Prostate gland (tissue), 2 donors: ENCODE data around the gene CNBD2.

Experiments
- POLR2A ChIP-seq: fragments of 450-650 bp; IDR thresholded peaks from one replicate; pipeline ENCODE4 v1.6.1; 2016; ENCODE audit warnings: antibody characterized with exemption, mild to moderate bottlenecking
- POLR2AphosphoS5 ChIP-seq: sonication (generic); formaldehyde crosslinking; IDR thresholded peaks from one replicate; pipeline ENCODE4 v1.6.1; 2017; ENCODE audit warnings: antibody characterized with exemption
- TF ChIP-seq, protein P1 (sequence below), 4 experiments: fragments of 200-600 bp in 2 of 4; fragments of 450-650 bp in 2 of 4; sonication (generic) in 2 of 4; IDR thresholded peaks; 1 replicate in 3 of 4; 2 replicates in 1 of 4; pipeline ENCODE4 v1.5.1; 2016 to 2019; ENCODE audit warnings: antibody characterized with exemption in 4 of 4, mild to moderate bottlenecking in 2 of 4, moderate library complexity in 2 of 4

DNA sequence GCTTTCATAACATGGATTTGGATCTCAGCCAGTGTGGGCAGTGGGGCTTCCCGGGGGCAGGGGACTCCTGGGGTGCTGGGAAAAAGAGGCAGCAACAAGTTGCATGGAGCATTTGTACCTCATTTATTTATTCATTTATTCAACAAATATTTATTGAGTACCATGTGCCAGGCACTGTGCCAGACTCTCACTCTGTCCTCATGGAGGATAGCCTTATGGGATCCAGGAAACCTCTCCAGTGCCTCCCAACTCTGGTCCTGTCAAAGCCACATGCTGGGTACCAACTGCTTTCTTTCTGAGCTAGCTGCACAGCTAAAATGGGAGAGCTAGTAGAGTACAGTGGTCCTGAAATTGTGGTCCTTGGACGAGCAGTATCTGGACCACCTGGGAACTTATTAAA lies 98.4 kb downstream of the CNBD2 start:
- TF ChIP-seq, protein P1, sequence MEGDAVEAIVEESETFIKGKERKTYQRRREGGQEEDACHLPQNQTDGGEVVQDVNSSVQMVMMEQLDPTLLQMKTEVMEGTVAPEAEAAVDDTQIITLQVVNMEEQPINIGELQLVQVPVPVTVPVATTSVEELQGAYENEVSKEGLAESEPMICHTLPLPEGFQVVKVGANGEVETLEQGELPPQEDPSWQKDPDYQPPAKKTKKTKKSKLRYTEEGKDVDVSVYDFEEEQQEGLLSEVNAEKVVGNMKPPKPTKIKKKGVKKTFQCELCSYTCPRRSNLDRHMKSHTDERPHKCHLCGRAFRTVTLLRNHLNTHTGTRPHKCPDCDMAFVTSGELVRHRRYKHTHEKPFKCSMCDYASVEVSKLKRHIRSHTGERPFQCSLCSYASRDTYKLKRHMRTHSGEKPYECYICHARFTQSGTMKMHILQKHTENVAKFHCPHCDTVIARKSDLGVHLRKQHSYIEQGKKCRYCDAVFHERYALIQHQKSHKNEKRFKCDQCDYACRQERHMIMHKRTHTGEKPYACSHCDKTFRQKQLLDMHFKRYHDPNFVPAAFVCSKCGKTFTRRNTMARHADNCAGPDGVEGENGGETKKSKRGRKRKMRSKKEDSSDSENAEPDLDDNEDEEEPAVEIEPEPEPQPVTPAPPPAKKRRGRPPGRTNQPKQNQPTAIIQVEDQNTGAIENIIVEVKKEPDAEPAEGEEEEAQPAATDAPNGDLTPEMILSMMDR (IDR thresholded peaks at IDR 0.05), result no peak
- TF ChIP-seq POLR2A (no peak), POLR2AphosphoS5 (peak; percentile 39)
